ENCODE data around the gene THSD7B. TPM values are rescaled to one million over a fixed set of nuclear protein-coding genes. Genes with fewer than 3 reads are reported as not detected.

THSD7B gene
- total and polyA plus RNA-seq, 2 of the 8 experiments (the other 6 are each of a cell fraction or from before 2014, with no cell fraction given), result 0.60 to 2.9 TPM

DNA sequence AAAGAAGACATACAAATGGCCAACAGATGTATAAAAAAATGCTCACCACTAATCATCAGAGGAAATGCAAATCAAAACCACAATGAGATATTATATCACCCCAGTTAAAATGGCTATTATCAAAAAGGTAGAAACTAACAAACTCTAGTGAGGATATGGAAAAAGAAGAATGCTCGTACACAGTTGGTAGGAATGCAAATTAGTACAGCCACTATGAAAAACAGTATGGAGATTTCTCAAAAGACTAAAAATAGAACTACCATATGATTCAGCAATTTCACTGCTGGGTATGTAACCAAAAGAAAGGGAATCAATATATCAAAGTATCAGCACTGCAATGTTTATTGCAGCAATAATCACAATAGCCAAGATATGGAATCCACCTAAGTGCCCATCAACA, 679.6 kb downstream of the THSD7B start (continued):
- TF ChIP-seq, protein P1, sequence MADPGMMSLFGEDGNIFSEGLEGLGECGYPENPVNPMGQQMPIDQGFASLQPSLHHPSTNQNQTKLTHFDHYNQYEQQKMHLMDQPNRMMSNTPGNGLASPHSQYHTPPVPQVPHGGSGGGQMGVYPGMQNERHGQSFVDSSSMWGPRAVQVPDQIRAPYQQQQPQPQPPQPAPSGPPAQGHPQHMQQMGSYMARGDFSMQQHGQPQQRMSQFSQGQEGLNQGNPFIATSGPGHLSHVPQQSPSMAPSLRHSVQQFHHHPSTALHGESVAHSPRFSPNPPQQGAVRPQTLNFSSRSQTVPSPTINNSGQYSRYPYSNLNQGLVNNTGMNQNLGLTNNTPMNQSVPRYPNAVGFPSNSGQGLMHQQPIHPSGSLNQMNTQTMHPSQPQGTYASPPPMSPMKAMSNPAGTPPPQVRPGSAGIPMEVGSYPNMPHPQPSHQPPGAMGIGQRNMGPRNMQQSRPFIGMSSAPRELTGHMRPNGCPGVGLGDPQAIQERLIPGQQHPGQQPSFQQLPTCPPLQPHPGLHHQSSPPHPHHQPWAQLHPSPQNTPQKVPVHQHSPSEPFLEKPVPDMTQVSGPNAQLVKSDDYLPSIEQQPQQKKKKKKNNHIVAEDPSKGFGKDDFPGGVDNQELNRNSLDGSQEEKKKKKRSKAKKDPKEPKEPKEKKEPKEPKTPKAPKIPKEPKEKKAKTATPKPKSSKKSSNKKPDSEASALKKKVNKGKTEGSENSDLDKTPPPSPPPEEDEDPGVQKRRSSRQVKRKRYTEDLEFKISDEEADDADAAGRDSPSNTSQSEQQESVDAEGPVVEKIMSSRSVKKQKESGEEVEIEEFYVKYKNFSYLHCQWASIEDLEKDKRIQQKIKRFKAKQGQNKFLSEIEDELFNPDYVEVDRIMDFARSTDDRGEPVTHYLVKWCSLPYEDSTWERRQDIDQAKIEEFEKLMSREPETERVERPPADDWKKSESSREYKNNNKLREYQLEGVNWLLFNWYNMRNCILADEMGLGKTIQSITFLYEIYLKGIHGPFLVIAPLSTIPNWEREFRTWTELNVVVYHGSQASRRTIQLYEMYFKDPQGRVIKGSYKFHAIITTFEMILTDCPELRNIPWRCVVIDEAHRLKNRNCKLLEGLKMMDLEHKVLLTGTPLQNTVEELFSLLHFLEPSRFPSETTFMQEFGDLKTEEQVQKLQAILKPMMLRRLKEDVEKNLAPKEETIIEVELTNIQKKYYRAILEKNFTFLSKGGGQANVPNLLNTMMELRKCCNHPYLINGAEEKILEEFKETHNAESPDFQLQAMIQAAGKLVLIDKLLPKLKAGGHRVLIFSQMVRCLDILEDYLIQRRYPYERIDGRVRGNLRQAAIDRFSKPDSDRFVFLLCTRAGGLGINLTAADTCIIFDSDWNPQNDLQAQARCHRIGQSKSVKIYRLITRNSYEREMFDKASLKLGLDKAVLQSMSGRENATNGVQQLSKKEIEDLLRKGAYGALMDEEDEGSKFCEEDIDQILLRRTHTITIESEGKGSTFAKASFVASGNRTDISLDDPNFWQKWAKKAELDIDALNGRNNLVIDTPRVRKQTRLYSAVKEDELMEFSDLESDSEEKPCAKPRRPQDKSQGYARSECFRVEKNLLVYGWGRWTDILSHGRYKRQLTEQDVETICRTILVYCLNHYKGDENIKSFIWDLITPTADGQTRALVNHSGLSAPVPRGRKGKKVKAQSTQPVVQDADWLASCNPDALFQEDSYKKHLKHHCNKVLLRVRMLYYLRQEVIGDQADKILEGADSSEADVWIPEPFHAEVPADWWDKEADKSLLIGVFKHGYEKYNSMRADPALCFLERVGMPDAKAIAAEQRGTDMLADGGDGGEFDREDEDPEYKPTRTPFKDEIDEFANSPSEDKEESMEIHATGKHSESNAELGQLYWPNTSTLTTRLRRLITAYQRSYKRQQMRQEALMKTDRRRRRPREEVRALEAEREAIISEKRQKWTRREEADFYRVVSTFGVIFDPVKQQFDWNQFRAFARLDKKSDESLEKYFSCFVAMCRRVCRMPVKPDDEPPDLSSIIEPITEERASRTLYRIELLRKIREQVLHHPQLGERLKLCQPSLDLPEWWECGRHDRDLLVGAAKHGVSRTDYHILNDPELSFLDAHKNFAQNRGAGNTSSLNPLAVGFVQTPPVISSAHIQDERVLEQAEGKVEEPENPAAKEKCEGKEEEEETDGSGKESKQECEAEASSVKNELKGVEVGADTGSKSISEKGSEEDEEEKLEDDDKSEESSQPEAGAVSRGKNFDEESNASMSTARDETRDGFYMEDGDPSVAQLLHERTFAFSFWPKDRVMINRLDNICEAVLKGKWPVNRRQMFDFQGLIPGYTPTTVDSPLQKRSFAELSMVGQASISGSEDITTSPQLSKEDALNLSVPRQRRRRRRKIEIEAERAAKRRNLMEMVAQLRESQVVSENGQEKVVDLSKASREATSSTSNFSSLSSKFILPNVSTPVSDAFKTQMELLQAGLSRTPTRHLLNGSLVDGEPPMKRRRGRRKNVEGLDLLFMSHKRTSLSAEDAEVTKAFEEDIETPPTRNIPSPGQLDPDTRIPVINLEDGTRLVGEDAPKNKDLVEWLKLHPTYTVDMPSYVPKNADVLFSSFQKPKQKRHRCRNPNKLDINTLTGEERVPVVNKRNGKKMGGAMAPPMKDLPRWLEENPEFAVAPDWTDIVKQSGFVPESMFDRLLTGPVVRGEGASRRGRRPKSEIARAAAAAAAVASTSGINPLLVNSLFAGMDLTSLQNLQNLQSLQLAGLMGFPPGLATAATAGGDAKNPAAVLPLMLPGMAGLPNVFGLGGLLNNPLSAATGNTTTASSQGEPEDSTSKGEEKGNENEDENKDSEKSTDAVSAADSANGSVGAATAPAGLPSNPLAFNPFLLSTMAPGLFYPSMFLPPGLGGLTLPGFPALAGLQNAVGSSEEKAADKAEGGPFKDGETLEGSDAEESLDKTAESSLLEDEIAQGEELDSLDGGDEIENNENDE (IDR thresholded peaks at IDR 0.05; ENCODE audit: insufficient replicate concordance, low read length), result no peak
- TF ChIP-seq TAF1 (IDR thresholded peaks at IDR 0.05; ENCODE audit: low read depth, low read length) (no peak), BACH1 (IDR thresholded peaks at IDR 0.05; ENCODE audit: low read length) (no peak), SP2 (IDR thresholded peaks at IDR 0.05; ENCODE audit: low read length) (no peak), BRCA1 (IDR thresholded peaks at IDR 0.05; ENCODE audit: low read depth, low read length) (no peak), YY1 (IDR thresholded peaks at IDR 0.05; ENCODE audit: low read depth, low read length) (no peak)
